ENCODE results near the gene DNAJC2. TPM values are rescaled to one million over a fixed set of nuclear protein-coding genes. Genes with fewer than 3 reads are reported as not detected.

Gene DNAJC2
- total and polyA plus RNA-seq, 8 donors, result 12.9 to 56.2 (median 49.1) TPM

DNA sequence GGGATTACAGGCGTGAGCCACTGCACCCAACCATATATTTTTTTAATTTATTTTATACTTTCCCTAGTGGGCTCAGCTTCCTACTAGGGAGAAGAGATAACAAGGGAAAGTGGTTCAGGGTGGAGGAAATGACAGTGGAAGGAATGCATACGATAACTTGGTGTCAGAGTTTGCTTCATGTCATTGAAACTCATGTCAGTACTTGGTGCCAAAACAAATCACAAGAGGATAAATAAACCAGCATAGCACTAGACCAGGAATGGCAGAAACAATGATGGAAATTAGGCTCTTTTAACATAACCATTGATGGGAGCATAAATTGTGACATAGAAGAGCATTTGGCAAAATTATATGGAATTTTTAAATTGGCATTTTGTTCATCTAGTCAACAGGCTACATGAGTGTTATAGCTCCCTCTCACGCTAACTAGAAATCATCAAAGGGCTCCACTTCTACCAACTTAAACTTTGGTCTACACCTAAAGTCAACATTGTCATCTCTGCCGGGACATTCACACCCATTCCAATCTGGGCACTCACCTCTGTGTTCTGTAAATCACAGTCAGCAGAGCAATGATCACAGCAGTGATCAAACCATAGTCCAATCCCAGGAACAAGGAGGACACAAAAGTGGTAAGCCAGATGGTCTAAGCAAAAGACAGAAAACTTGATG is 44.0 kb upstream of the DNAJC2 start:
- intact Hi-C loops (cut with DNase I), result no loop called here

DNA sequence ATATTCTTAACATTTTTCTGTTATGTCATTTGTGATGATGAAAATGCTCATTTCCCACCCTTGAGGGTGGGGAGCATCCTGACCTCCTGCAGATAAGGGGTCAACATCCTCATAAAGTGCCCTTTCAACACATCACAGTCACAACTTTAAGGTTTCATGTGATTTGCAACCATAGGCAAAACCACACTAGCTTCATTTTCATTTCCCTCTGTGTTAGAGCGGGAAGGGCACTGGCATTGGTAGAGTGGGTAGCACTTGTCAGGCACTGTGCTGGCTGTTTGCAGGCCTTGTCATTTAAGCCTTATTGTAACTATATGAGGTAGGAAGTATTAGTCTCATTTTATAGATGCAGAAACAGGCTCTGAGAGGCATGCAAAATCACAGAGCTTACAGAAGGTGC is 42.7 kb upstream of the DNAJC2 start:
- H3K36me3 ChIP-seq, result no peaks in the 10 kb centered on the region
- intact Hi-C loops (cut with DNase I), result no loop called here
- no peaks in the 10 kb centered on the region for H3K27me3 ChIP-seq
- H3K27ac ChIP-seq, result no peak overlapping the region
- H3K4me1 ChIP-seq, result no peaks in the 10 kb centered on the region
- DNase-seq (no peak), ATAC-seq (no peak)
- TF ChIP-seq, protein P1, sequence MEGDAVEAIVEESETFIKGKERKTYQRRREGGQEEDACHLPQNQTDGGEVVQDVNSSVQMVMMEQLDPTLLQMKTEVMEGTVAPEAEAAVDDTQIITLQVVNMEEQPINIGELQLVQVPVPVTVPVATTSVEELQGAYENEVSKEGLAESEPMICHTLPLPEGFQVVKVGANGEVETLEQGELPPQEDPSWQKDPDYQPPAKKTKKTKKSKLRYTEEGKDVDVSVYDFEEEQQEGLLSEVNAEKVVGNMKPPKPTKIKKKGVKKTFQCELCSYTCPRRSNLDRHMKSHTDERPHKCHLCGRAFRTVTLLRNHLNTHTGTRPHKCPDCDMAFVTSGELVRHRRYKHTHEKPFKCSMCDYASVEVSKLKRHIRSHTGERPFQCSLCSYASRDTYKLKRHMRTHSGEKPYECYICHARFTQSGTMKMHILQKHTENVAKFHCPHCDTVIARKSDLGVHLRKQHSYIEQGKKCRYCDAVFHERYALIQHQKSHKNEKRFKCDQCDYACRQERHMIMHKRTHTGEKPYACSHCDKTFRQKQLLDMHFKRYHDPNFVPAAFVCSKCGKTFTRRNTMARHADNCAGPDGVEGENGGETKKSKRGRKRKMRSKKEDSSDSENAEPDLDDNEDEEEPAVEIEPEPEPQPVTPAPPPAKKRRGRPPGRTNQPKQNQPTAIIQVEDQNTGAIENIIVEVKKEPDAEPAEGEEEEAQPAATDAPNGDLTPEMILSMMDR (IDR thresholded peaks at IDR 0.05), result no peak
- no peak overlapping the region for H3K4me3 ChIP-seq
- H3K9me3 ChIP-seq, result no peaks in the 10 kb centered on the region

More for the DNA sequence above, 44.0 kb upstream of the DNAJC2 start:
- TF ChIP-seq, protein P1 (IDR thresholded peaks at IDR 0.05), result no peak
- Histone ChIP-seq H3K27ac (no peak overlapping the region), H3K4me3 (no peak overlapping the region), H3K27me3 (no peaks in the 10 kb centered on the region), H3K9me3 (no peaks in the 10 kb centered on the region), H3K4me1 (no peaks in the 10 kb centered on the region), H3K36me3 (no peaks in the 10 kb centered on the region)
- ATAC-seq (peak; percentile 54), DNase-seq (no peak)

GRCh38 chr7:103382032-103382402 is 37.5 kb upstream of the DNAJC2 start:
- Histone ChIP-seq H3K36me3 (no peaks in the 10 kb centered on the region), H3K27me3 (no peaks in the 10 kb centered on the region), H3K27ac (no peak overlapping the region), H3K4me3 (no peak overlapping the region), H3K4me1 (no peaks in the 10 kb centered on the region), H3K9me3 (no peaks in the 10 kb centered on the region)
- TF ChIP-seq, protein P1 (IDR thresholded peaks at IDR 0.05), result no peak
- DNase-seq (no peak), ATAC-seq (no peak)
- intact Hi-C loops (cut with DNase I), result no loop called here

GRCh38 chr7:103381280-103382031 is 36.9 kb upstream of the DNAJC2 start:
- Histone ChIP-seq H3K36me3 (no peaks in the 10 kb centered on the region), H3K9me3 (no peaks in the 10 kb centered on the region), H3K4me1 (no peaks in the 10 kb centered on the region), H3K27ac (no peak overlapping the region), H3K4me3 (no peak overlapping the region), H3K27me3 (no peaks in the 10 kb centered on the region)
- intact Hi-C loops (cut with DNase I), result no loop called here
- DNase-seq, result no peak
- TF ChIP-seq, protein P1 (IDR thresholded peaks at IDR 0.05), result no peak
- ATAC-seq, result no peak

GRCh38 chr7:103380395-103381191 is 36.0 kb upstream of the DNAJC2 start:
- no peak for DNase-seq
- no peaks in the 10 kb centered on the region for H3K36me3 ChIP-seq
- ATAC-seq, result no peak
- H3K4me3 ChIP-seq, result no peak overlapping the region
- H3K4me1 ChIP-seq, result no peaks in the 10 kb centered on the region
- TF ChIP-seq, protein P1 (IDR thresholded peaks at IDR 0.05), result no peak
- no peaks in the 10 kb centered on the region for H3K9me3 ChIP-seq
- intact Hi-C loops (cut with DNase I), result no loop called here
- no peaks in the 10 kb centered on the region for H3K27me3 ChIP-seq
- H3K27ac ChIP-seq, result no peak overlapping the region

Data from left lung (tissue), 10 donors.